ENCODE data around the gene ZMYM4. TPM values are rescaled to one million over a fixed set of nuclear protein-coding genes. Genes with fewer than 3 reads are reported as not detected.

Gene ZMYM4
- total RNA-seq, 1 experiment from 2014 or later: 66.0 TPM

- H2BK120ac ChIP-seq (ENCODE audit: low read depth, low read length, poor library complexity, severe bottlenecking): no peak overlapping the region
Observed at GRCh38 chr1:35443768-35444518, 175.4 kb downstream of the ZMYM4 start.

More at GRCh38 chr1:35443768-35444518, 175.4 kb downstream of the ZMYM4 start:
- H3K4me3 Mint-ChIP-seq: no peak overlapping the region
- H3K56ac ChIP-seq (ENCODE audit: insufficient read length, low read depth, low read length): no peak overlapping the region
- TF ChIP-seq, protein P1, sequence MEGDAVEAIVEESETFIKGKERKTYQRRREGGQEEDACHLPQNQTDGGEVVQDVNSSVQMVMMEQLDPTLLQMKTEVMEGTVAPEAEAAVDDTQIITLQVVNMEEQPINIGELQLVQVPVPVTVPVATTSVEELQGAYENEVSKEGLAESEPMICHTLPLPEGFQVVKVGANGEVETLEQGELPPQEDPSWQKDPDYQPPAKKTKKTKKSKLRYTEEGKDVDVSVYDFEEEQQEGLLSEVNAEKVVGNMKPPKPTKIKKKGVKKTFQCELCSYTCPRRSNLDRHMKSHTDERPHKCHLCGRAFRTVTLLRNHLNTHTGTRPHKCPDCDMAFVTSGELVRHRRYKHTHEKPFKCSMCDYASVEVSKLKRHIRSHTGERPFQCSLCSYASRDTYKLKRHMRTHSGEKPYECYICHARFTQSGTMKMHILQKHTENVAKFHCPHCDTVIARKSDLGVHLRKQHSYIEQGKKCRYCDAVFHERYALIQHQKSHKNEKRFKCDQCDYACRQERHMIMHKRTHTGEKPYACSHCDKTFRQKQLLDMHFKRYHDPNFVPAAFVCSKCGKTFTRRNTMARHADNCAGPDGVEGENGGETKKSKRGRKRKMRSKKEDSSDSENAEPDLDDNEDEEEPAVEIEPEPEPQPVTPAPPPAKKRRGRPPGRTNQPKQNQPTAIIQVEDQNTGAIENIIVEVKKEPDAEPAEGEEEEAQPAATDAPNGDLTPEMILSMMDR (conservative IDR thresholded peaks at IDR 0.05): peak; percentile 55; the same call in 2 of the 3 replicates
- no peak overlapping the region for H3K27ac Mint-ChIP-seq
- H3K27me3 Mint-ChIP-seq (ENCODE audit: low read depth): no peaks in the 10 kb centered on the region
- no peak overlapping the region for H3K18ac ChIP-seq (ENCODE audit: insufficient read length, low read depth, low read length)
- no peaks in the 10 kb centered on the region for H3K4me1 ChIP-seq (ENCODE audit: insufficient read depth, low read length)
- H4K5ac ChIP-seq (ENCODE audit: insufficient read length, low read depth, low read length): no peak overlapping the region
- H2BK12ac ChIP-seq (ENCODE audit: insufficient read length, low read depth, low read length): no peak overlapping the region
- H2BK15ac ChIP-seq (ENCODE audit: low read depth, low read length): no peak overlapping the region
- H2AK5ac ChIP-seq (ENCODE audit: insufficient read length, low read length): no peak overlapping the region
- H3K79me2 ChIP-seq (ENCODE audit: insufficient read depth, low read length): no peaks in the 10 kb centered on the region
- H3K27ac ChIP-seq (ENCODE audit: insufficient read length, low read depth, low read length): no peak overlapping the region
- H3K14ac ChIP-seq (ENCODE audit: insufficient read depth, low read length): no peak overlapping the region
- H4K91ac ChIP-seq (ENCODE audit: insufficient read length, low read depth, low read length): no peak overlapping the region
- no peaks in the 10 kb centered on the region for H3K27me3 ChIP-seq (ENCODE audit: insufficient read depth, low read length)
- DNase-seq: peak; percentile 43
- peaks cover 23 to 64% (median 34%) of the 10 kb centered on the region in 3 experiments; a peak in 6 of 7 replicates for H3K36me3 Mint-ChIP-seq (ENCODE audit: insufficient read depth in 1 of 3, low read depth in 3 of 3)
- H2BK5ac ChIP-seq (ENCODE audit: insufficient read length, low read length): no peak overlapping the region
- no peaks in the 10 kb centered on the region for H3K23me2 ChIP-seq (ENCODE audit: insufficient read length, low read depth, low read length, poor library complexity, severe bottlenecking)
- no peak overlapping the region for H3T11ph ChIP-seq (ENCODE audit: low read length)
- no peak overlapping the region for H3K4me2 ChIP-seq (ENCODE audit: insufficient read depth, insufficient read length, low read length)
- no peak overlapping the region for H3K23ac ChIP-seq (ENCODE audit: insufficient read length, low read depth, low read length)
- no peak overlapping the region for H3K9ac ChIP-seq (ENCODE audit: extremely low read depth, insufficient read length, low read length)
- H3K9me3 ChIP-seq (ENCODE audit: control insufficient read depth, low read depth, low read length): no peaks in the 10 kb centered on the region
- H4K8ac ChIP-seq (replicated peaks; ENCODE audit: insufficient read length, low read depth, low read length): no peak overlapping the region
- H3K9me3 Mint-ChIP-seq: no peaks in the 10 kb centered on the region
- H3K4ac ChIP-seq (ENCODE audit: low read depth, low read length): no peak overlapping the region
- H2BK20ac ChIP-seq (ENCODE audit: low read depth, low read length, poor library complexity, severe bottlenecking): no peak overlapping the region
- no peak overlapping the region for H2AFZ ChIP-seq (ENCODE audit: low read length)
- WGBS (ENCODE audit: extremely low coverage, insufficient read length, low lambda C conversion rate): no CpG with 5 or more reads among the region's 5 CpGs
- H3K4me1 Mint-ChIP-seq: no peaks in the 10 kb centered on the region
- no peaks in the 10 kb centered on the region for H3K79me1 ChIP-seq (ENCODE audit: insufficient read depth, low read depth, low read length, poor library complexity, severe bottlenecking)
- peaks cover 3% of the 10 kb centered on the region for H4K20me1 ChIP-seq (ENCODE audit: control insufficient read depth, insufficient read depth, insufficient read length)

Measured in H9 (cell line).